Mesothelial cell of epicardium (in vitro differentiated cells): ENCODE measurements around the gene KCNIP4. TPM values are rescaled to one million over a fixed set of nuclear protein-coding genes. Genes with fewer than 3 reads are reported as not detected.
A peak's percentile ranks its signal among the peaks of the same experiment; 100 is the strongest.

Experiments used
- DNase-seq, 2 experiments: peaks; one replicate each; pipeline ENCODE4 v3.0.0; 2021; ENCODE audit warnings: low spot score in 2 of 2; ENCODE audit not compliant: unreplicated experiment in 2 of 2
- H3K27ac Mint-ChIP-seq: 2 replicates; pipeline ENCODE4 v1.8.0; 2021; ENCODE audit warnings: mixed read lengths
- H3K27me3 Mint-ChIP-seq: 2 replicates; pipeline ENCODE4 v1.8.0; 2021; ENCODE audit warnings: low read depth, mixed read lengths
- H3K36me3 Mint-ChIP-seq: 2 replicates; pipeline ENCODE4 v1.8.0; 2021; ENCODE audit warnings: mixed read lengths
- H3K4me1 Mint-ChIP-seq: 2 replicates; pipeline ENCODE4 v1.8.0; 2021; ENCODE audit warnings: mixed read lengths
- H3K4me3 Mint-ChIP-seq: 2 replicates; pipeline ENCODE4 v1.8.0; 2021; ENCODE audit warnings: mild to moderate bottlenecking, moderate library complexity, mixed read lengths
- H3K9me3 Mint-ChIP-seq: 2 replicates; pipeline ENCODE4 v1.8.0; 2021; ENCODE audit warnings: mixed read lengths
- microRNA-seq: library from miRNA; unstranded; fragments of <30 nt; microRNA quantifications from one replicate; pipeline ENCODE4 v1.2.0, GENCODE V29; 2021; ENCODE audit warnings: inconsistent platforms, mixed read lengths
- total RNA-seq: library from RNA; stranded (reverse); gene quantifications from 3 replicates; pipeline ENCODE4 v1.2.1, GENCODE V29; 2021
- TF ChIP-seq, protein P1 (sequence below): fragments of 200-600 bp; sonication (generic); IDR thresholded peaks from one replicate; pipeline ENCODE4 v1.5.0; 2021; ENCODE audit warnings: antibody characterized with exemption; ENCODE audit not compliant: unreplicated experiment

The KCNIP4 gene
- total RNA-seq, 1 donor from 2014 or later: 3.0 TPM

DNA sequence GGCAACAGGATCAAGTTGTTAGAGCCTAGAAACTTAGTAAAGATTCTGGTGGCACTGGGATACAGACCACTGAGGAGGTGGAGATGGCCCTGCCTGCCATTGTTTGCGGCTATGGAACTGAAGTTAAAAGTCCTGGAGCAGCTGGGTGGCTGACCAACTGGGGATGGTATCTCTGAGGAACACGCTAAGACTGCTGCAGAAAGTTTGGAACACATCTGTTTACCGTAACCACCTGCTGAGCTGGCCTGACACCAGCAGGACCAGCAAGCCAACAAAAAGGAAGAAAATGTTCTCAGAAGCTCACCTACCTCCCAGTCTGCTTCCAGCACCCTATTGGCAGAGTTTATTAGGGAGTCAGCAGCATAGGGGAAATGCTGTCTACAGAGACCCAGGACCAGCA, 1265.7 kb downstream of the KCNIP4 start:
- Mint-ChIP-seq H3K4me1 (peaks cover 44% of the 10 kb centered on the region), H3K4me3 (no peak overlapping the region), H3K36me3 (no peaks in the 10 kb centered on the region), H3K9me3 (peaks cover 6% of the 10 kb centered on the region), H3K27me3 (peaks cover 41% of the 10 kb centered on the region), H3K27ac (no peak overlapping the region)
- TF ChIP-seq, protein P1, sequence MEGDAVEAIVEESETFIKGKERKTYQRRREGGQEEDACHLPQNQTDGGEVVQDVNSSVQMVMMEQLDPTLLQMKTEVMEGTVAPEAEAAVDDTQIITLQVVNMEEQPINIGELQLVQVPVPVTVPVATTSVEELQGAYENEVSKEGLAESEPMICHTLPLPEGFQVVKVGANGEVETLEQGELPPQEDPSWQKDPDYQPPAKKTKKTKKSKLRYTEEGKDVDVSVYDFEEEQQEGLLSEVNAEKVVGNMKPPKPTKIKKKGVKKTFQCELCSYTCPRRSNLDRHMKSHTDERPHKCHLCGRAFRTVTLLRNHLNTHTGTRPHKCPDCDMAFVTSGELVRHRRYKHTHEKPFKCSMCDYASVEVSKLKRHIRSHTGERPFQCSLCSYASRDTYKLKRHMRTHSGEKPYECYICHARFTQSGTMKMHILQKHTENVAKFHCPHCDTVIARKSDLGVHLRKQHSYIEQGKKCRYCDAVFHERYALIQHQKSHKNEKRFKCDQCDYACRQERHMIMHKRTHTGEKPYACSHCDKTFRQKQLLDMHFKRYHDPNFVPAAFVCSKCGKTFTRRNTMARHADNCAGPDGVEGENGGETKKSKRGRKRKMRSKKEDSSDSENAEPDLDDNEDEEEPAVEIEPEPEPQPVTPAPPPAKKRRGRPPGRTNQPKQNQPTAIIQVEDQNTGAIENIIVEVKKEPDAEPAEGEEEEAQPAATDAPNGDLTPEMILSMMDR: no peak
- no peak for DNase-seq

DNA sequence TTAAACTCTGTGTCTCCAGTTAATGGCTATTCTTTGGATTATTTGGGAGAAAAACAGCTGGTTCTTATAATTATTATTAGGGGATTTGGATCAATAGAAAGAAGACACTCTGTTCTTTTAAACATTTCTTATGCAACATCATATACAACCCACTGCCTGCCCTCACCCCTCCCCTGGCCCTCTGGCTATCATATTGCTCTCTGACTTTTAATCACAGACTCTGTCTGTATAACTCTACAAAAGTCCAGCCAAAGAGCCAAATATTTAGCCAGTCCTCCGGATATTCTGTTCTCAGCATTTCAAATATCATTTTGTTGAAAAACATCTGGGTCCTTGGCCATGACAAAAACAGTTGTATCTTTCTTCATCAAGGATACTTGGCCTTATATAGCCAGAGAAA, 1267.3 kb downstream of the KCNIP4 start:
- TF ChIP-seq, protein P1: no peak
- Mint-ChIP-seq H3K27me3 (peaks cover 26% of the 10 kb centered on the region), H3K4me3 (no peak overlapping the region), H3K36me3 (no peaks in the 10 kb centered on the region), H3K27ac (no peak overlapping the region), H3K4me1 (peaks cover 60% of the 10 kb centered on the region), H3K9me3 (peaks cover 8% of the 10 kb centered on the region)
- DNase-seq: no peak

DNA sequence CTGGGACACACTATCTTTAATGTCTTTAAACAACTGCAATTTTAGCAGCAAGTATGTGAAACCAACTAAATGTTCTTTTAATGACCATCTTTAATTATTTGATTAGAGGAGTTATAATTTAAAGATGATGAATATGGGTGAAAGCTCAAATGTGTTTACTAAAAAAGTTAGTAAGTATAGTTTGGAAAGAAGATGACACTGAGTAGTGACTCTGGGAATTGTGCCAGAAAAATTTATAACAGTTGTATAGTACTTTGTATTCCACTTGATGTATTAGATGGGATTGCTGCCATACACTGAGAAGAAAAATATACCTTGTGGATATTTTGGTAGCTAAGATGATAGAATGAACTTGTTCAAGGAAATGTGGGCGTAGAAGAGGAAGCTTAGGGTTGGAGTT, 1267.8 kb downstream of the KCNIP4 start:
- Mint-ChIP-seq H3K4me3 (no peak overlapping the region), H3K27me3 (peaks cover 21% of the 10 kb centered on the region)

DNA sequence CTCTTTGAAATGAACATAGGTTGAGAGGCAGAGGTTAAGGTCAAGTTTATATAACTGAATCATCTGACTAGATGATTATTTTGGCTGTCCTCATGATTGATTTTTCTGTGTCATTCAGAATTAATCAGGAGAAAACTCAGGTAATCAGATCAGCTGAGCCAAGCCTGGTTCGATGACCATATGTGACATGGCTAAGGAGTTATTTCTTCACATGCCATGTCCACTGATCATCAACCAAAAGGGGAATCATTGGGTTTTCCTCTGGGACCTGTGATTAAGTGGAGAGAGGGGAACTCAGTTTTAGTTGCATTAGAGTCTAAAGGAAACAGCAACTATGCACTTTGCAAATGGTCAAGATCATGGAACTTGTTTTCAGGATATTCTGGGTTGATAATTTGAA, 1268.6 kb downstream of the KCNIP4 start:
- H3K27me3 Mint-ChIP-seq: peaks cover 20% of the 10 kb centered on the region

More for the DNA sequence above, 1267.8 kb downstream of the KCNIP4 start:
- Mint-ChIP-seq H3K36me3 (no peaks in the 10 kb centered on the region), H3K9me3 (peaks cover 8% of the 10 kb centered on the region), H3K27ac (no peak overlapping the region), H3K4me1 (peaks cover 65% of the 10 kb centered on the region)
- DNase-seq: no peak
- TF ChIP-seq, protein P1: no peak

More for the DNA sequence above, 1268.6 kb downstream of the KCNIP4 start:
- TF ChIP-seq, protein P1: no peak
- H3K9me3 Mint-ChIP-seq: peaks cover 8% of the 10 kb centered on the region
- H3K4me3 Mint-ChIP-seq: no peak overlapping the region
- H3K27ac Mint-ChIP-seq: no peak overlapping the region
- DNase-seq: no peak
- H3K36me3 Mint-ChIP-seq: no peaks in the 10 kb centered on the region
- H3K4me1 Mint-ChIP-seq: peaks cover 68% of the 10 kb centered on the region

Small RNA genes lying within 50 kb of the gene (microRNA-seq; reads per million reads assigned to microRNA genes)
- gene MIR7978: 10.0 reads per million, percentile 32 among the genes with 10 or more reads in this experiment
